HG03097 (cell line): ENCODE results near the gene FRMD3.
A peak's percentile ranks its signal among the peaks of the same experiment; 100 is the strongest.

Experiments
- ATAC-seq: cut with Tn5 transposase; IDR thresholded peaks from one replicate; pipeline ENCODE4 v1.9.1; 2021; ENCODE audit not compliant: unreplicated experiment, low FRiP score

Gene FRMD3

GRCh38 chr9:83296123-83296522 is 242.1 kb downstream of the FRMD3 start:
- ATAC-seq = peak; percentile 68

- no peak for ATAC-seq
These were observed 243.4 kb downstream of the FRMD3 start for GRCh38 chr9:83294816-83295215.

- ATAC-seq = no peak
These were observed 247.0 kb downstream of the FRMD3 start for GRCh38 chr9:83291196-83291595.

- ATAC-seq = no peak
These were observed 247.5 kb downstream of the FRMD3 start for GRCh38 chr9:83290692-83291091.

GRCh38 chr9:83287021-83287420 is 251.2 kb downstream of the FRMD3 start:
- ATAC-seq = no peak

- no peak for ATAC-seq
These were observed 252.6 kb downstream of the FRMD3 start for GRCh38 chr9:83285445-83286225.

DNA sequence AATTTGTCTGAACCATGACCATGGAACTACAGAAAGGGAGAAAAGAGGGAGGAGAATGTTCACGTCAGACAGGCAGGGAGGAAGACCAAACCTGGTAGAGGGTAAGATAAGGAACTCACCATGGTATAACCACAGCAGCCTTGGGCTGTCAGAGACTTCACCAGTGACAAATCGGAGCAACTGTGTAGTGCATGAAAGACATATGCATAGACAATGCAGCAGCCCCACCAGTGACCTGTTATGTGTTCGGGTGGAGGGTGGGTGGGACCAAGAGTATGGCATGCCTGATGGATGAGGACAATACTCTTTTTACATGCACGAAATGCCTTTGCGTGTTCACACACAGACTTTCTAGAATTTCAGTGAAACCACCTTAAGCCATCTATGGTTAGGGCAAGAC is 253.5 kb downstream of the FRMD3 start:
- no peak for ATAC-seq

DNA sequence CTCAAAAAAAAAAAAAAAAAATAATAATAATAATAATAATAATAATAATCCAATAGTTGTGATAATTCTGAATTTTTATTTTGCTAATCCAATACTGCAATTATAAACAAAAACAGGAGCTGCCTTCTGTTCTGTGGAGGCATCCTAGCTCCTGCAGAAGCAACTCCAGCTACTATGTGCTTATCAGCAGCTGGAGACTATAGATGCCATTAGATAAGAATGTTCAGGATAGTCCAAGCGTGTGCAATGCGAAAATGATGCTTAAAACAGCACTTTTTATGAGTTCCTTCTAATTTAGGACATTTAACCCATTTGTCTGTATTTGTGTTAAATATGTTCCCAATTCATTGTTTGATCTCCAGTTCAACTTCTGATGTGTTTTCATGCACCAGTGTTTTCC is 254.7 kb downstream of the FRMD3 start:
- ATAC-seq = no peak

DNA sequence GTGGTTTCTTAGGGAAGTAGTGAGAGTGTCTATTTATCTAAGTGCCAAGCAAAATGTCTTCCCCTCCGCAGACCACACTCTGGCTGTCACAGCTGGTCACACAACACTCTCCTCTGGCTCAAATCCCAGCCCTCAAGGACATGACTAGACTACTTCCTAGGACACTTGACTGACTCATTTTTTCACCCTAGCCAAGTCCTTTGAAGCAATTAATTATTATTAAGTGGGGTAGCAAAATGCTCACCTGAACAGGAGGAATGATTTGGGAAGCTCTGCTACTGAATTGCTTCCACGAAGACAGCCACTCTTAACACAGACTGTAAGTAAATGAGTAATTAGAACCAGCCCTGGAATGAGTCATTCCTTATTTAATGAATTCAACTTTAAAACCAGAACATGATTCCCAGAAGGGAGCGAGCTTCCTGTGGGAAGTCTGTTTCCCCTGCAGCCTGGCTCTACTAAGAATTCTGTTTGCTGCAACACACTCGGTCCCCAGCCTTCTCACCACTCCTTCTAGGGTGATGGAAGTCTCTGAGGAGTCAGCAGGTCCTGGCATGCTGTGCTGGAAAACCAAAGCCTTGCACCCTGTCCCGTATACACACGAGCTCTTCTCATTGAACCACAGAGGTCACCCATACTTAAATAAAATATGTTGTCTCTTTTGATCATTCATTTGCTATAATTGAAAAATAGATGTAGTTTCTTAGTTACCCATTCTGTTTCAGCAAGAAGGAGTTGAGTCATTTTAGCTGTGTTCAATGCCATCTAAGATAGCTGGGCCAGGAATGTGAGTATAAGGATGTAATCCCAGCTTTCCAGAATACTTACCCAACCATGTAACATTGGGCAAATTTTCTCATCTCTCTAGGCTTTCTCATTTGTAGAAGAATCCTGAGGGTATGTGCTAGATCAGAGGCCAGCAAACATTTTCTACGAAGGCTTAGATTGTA is 256.6 kb downstream of the FRMD3 start:
- no peak for ATAC-seq

DNA sequence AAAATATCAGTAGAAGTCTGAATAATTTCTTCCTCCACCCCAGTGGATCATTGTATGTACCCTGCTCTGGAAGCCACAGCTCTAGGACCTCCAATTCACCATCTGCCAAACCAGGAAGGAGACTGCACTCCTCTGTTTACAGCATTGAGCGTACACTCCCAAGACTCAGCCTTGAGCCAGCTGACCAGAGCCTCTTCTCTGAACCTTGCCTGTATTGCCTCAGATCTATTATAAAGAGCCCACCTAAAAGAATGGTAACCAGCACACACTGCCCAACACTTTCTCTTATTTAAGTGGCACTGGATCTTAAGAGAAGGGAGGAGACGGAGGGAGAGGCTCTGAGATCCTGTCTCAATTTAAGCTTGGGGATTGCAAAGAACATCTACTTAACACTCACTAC is 257.4 kb downstream of the FRMD3 start:
- no peak for ATAC-seq

DNA sequence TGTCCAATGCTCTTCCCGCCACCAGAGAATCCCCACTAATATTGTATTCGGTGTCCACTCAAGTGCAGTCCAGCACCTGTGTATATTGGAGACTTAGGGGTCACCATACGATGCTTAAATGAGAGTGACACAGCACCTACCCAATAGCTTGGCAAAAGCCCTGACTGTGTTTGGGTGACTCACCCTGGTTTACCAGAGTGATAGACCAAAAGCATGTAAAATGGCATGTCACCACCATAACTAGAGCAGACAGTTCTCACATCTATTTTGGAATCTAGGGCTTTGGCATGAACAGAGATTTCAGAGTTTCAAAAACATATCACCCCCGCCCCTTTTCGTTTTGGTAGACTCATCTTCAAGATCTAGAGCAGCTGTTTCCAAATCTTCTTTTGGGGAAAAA is 257.9 kb downstream of the FRMD3 start:
- no peak for ATAC-seq

DNA sequence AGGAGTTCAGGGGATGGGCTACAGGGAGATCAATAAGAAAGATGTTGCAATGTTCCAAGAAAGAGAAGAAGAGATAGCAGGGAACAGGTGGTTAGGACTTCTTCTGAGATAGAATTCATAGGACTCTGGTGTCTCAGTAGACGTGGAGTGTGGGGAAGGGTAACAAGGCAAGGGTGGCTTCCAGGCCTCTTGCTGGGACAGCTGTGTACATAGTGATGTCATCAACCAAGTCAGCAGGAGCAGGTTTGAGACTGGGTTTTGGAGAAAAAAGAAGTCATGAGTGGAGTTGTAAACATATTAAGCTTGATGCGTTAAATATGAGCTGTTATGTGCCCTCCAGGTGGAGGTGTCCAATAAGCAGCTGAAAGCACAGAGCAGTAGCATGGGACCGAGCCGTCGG is 263.4 kb downstream of the FRMD3 start:
- ATAC-seq = no peak

GRCh38 chr9:83271665-83272071 is 266.5 kb downstream of the FRMD3 start:
- ATAC-seq = no peak

DNA sequence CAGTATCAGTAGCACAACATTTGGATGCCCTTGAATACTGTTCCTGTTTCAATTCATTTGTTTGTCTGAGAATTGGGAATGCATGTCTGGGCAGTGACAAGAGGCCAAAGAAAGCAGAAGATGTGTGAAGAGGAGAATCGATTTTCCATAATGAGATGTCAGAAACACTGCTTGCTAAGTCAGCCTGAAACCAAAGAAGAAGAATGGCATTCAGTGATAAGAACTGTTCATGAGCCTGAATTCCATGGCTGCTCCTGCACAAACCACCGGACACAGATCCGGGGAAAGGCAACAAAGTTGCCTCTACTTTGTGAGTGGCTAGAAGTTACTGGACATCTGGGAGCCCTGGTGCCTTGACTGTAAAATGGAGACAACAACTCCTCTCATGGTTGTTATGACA is 268.1 kb downstream of the FRMD3 start:
- ATAC-seq = no peak

DNA sequence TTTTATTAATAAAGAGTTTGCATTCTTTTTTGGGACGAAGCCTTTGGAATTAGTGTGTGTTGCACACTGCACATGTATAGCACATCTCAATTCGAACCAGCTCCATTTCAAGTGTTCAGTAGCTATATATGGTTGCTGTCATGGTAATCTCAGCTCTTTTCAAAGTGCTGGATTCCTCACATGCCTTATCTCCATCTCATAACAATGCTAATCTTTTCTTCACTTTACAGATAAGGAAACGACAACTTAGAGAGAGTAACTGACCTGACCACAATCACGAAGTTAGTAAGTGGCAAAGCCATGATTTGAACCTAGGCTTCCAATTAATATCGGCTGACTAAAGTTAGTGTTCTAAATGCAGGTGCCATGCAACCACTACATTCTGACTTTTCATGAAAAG is 270.5 kb downstream of the FRMD3 start:
- ATAC-seq = no peak

DNA sequence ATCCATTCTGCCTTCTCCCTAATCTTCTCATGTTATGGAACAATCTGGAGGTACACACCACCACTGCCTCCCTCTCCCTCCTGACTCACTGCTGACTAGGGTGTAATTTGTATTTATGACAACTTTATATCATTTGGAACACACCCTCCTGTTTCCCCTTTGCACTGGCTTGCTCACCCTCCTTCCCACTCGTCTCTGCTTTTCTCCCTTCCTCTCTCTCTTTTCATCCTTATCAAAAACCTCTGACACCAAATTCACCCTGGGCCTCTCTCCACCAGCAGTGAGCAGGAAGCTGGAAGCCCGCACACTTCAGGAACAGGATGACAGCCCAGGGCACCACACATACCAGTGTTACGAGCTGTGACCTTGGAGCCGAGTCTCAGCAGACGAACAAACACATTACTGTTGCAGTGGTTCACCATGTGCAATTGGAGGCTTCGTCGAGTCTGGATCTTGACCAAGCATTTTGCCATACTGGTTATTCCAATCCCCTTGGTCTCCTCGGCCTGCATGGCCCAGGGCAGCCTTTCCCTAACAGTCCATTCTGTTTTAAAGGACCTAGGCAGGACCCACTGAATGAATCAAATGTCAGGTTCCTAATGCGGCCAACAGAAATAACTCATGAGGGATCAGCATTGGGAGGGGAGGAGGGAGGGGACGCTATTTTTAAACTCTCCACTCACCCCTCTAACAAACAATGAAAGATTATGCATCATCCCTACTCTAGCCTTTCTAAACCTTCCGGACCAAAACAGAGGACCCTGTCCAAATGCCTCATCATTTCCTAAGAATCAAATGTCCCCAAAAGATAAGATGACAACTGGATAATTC is 271.3 kb downstream of the FRMD3 start:
- no peak for ATAC-seq

DNA sequence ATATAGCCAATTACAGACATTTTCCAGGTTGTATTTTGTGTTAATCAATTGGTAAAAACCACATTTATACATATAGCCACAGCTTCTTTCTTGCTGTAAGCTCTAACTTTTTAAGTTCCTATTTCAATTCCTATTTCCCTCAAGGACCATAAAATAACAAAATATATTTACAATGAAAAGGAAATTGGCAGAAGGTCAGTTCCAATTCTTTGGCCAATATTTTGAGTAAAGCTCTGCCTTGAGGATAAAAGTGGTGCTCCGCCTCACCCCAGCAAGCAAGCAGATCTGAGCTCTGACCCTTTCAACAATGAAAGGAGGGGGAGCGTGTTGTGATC is 271.9 kb downstream of the FRMD3 start:
- no peak for ATAC-seq

DNA sequence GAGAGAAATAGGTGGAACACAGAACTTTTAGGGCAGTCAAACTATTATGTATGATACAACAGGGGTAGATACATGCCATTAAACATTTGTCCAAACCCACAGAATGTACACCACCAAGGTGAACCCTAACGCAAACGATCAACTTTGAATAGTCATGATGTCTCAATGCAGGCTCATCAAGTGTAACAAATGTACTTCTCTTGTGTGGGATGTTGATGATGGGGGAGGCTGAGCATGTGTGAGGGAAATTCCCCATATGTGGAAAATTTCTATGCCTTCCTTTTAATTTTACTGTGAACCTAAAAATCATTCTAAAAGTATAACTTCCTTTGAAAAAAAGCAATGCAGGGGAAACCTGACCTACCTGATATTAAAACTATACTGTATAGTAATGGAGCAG is 273.9 kb downstream of the FRMD3 start:
- ATAC-seq = no peak

DNA sequence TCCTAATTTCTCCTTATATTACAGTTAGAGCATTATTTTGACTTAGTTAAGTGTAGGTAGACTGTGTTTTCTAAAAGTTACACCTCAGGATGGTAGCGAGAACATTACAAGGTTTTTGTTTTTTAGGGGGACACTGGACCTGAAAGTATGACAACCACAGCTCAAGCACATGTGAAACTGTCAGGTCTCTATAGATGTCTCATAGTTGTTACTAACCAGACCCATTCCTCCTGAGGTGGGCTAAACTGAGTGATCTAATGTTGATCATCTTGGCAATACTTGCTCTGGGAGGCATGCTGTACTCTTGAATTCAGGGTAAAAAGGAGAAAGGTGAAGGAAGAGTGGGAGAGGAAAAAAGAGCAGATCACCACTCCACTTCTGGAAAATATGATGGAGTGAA is 278.6 kb downstream of the FRMD3 start:
- ATAC-seq = no peak

GRCh38 chr9:83257937-83258891 is 280.0 kb downstream of the FRMD3 start:
- ATAC-seq = no peak
